Kasumi-1 (cell line): ENCODE results near the gene TM6SF1.
"Not testable (repeated sequence)": the region's sequence is repeated elsewhere in the genome, so short reads cannot be mapped to it uniquely, and the experiment has no call there.

Experiments used
- DNase-seq, 2 experiments: peaks; one replicate each; lab custom pipeline; 2025; lab: John Stamatoyannopoulos, UW

TM6SF1 gene

GRCh38 chr15:83115831-83116565 is 8.6 kb downstream of the TM6SF1 start:
- no peak for DNase-seq

GRCh38 chr15:83118291-83118827 is 10.9 kb downstream of the TM6SF1 start:
- no peak for DNase-seq

- DNase-seq: no peak
Observed at GRCh38 chr15:83118968-83119367, 11.5 kb downstream of the TM6SF1 start.

- no peak for DNase-seq
Observed at GRCh38 chr15:83119968-83120581, 12.6 kb downstream of the TM6SF1 start.

- no peak for DNase-seq
Observed at GRCh38 chr15:83123529-83123928, 16.1 kb downstream of the TM6SF1 start.

GRCh38 chr15:83127547-83128150 is 20.2 kb downstream of the TM6SF1 start:
- no peak for DNase-seq

- no peak for DNase-seq
Observed at GRCh38 chr15:83129791-83130190, 22.3 kb downstream of the TM6SF1 start.

GRCh38 chr15:83132861-83133523 is 25.5 kb downstream of the TM6SF1 start:
- no peak for DNase-seq

- not testable (repeated sequence) for DNase-seq
Observed at GRCh38 chr15:83142151-83142550, 34.7 kb downstream of the TM6SF1 start.

GRCh38 chr15:83144771-83145170 is 37.3 kb downstream of the TM6SF1 start:
- no peak for DNase-seq

- DNase-seq: no peak
Observed at GRCh38 chr15:83153288-83153687, 45.8 kb downstream of the TM6SF1 start.

- DNase-seq: no peak
Observed at GRCh38 chr15:83155942-83156341, 48.5 kb downstream of the TM6SF1 start.

- DNase-seq: no peak
Observed at GRCh38 chr15:83158393-83158792, 50.9 kb downstream of the TM6SF1 start.

- no peak for DNase-seq
Observed at GRCh38 chr15:83160741-83161140, 53.3 kb downstream of the TM6SF1 start.

- DNase-seq: no peak
Observed at GRCh38 chr15:83163032-83163431, 55.6 kb downstream of the TM6SF1 start.

- no peak for DNase-seq
Observed at GRCh38 chr15:83164111-83164770, 56.8 kb downstream of the TM6SF1 start.

GRCh38 chr15:83164771-83165404 is 57.4 kb downstream of the TM6SF1 start:
- DNase-seq: no peak

- no peak for DNase-seq
Observed at GRCh38 chr15:83166218-83166617, 58.8 kb downstream of the TM6SF1 start.

GRCh38 chr15:83166830-83167229 is 59.4 kb downstream of the TM6SF1 start:
- no peak for DNase-seq

- not testable (repeated sequence) for DNase-seq
Observed at GRCh38 chr15:83169576-83169975, 62.1 kb downstream of the TM6SF1 start.

GRCh38 chr15:83170474-83171165 is 63.2 kb downstream of the TM6SF1 start:
- no peak for DNase-seq
